Activated CD4-positive, alpha-beta memory T cell treated with anti-CD3 and anti-CD28 coated beads for 36 hours (primary cell): ENCODE data around the gene G0S2. TPM values are rescaled to one million over a fixed set of nuclear protein-coding genes. Genes with fewer than 3 reads are reported as not detected.

Experiments used
- CTCF ChIA-PET: fragments of 350-600 bp; sonication (Branson Sonifier 250); formaldehyde crosslinking; loops from one replicate; lab custom pipeline; 2021; ENCODE audit warnings: antibody characterized with exemption, inconsistent platforms; lab: Charles Lee
- POLR2A ChIA-PET: fragments of 350-600 bp; sonication (Branson Sonifier 250); formaldehyde crosslinking; loops from one replicate; lab custom pipeline; 2021; ENCODE audit warnings: antibody characterized with exemption; lab: Charles Lee
- DNase-seq: peaks from one replicate; pipeline ENCODE4 v3.0.0-alpha.2; 2020
- H3K27ac Mint-ChIP-seq: one replicate; pipeline ENCODE4 v1.8.0; 2021; ENCODE audit warnings: mixed read lengths
- H3K27me3 Mint-ChIP-seq: one replicate; pipeline ENCODE4 v1.8.0; 2021; ENCODE audit warnings: mixed read lengths
- H3K36me3 Mint-ChIP-seq: one replicate; pipeline ENCODE4 v1.8.0; 2021; ENCODE audit warnings: mixed read lengths
- H3K4me1 Mint-ChIP-seq: one replicate; pipeline ENCODE4 v1.8.0; 2021; ENCODE audit warnings: low read depth, mixed read lengths
- H3K4me3 Mint-ChIP-seq: one replicate; pipeline ENCODE4 v1.8.0; 2021; ENCODE audit warnings: mild to moderate bottlenecking, mixed read lengths
- H3K9me3 Mint-ChIP-seq: one replicate; pipeline ENCODE4 v1.8.0; 2021; ENCODE audit warnings: mixed read lengths
- intact Hi-C: fragments of 100-400 bp; cut with micrococcal nuclease; formaldehyde crosslinking; loops from one replicate; pipeline ENCODE4 v1.15.1; 2023
- total RNA-seq, 2 experiments: library from RNA; stranded (reverse); gene quantifications; one replicate each; pipeline ENCODE4 v1.2.3, GENCODE V29; 2021

Gene G0S2
- total RNA-seq: 10 to 100 TPM; 92.7 to 93.1 TPM

- DNase-seq: peak; percentile 66
- H3K9me3 Mint-ChIP-seq: no peaks in the 10 kb centered on the region
- POLR2A ChIA-PET: interaction anchor here (0.7 to 1.5 kb wide), 6 partner anchors 20 to 78 kb away, joined by 3 to 6 read pairs (median 3); partner anchors contain the start of gene HSD11B1
- peak within 1 kb of the TSS; percentile 68 for H3K27ac Mint-ChIP-seq
- H3K4me3 Mint-ChIP-seq: peak within 1 kb of the TSS; percentile 76
- CTCF ChIA-PET: interaction anchor here (0.8 to 3.7 kb wide), 10 partner anchors 9 to 108 kb away, joined by 3 to 15 read pairs (median 5); no protein-coding TSS in a partner anchor
- intact Hi-C loops: no loop called here
- peaks cover 68% of the 10 kb centered on the region for H3K4me1 Mint-ChIP-seq
- peaks cover 7% of the 10 kb centered on the region for H3K36me3 Mint-ChIP-seq
- peaks cover 22% of the 10 kb centered on the region for H3K27me3 Mint-ChIP-seq
Measured at GRCh38 chr1:209674957-209675564, at the start of gene G0S2. G0S2 (plus strand) TSS chr1:209675412; CDS start chr1:209675685, 273 bp downstream.

- Mint-ChIP-seq H3K27me3 (no peaks in the 10 kb centered on the region), H3K9me3 (no peaks in the 10 kb centered on the region), H3K27ac (no peak overlapping the region), H3K36me3 (no peaks in the 10 kb centered on the region), H3K4me3 (no peak overlapping the region), H3K4me1 (peaks cover 14% of the 10 kb centered on the region)
- ChIA-PET CTCF (interaction anchor here (1.1 kb wide), 1 partner anchor 56 kb away, joined by 5 read pairs; no protein-coding TSS in a partner anchor), POLR2A (no interaction called here)
- no peak for DNase-seq
- intact Hi-C loops: loop anchor here (5.0 kb wide), 1 partner anchor 34 kb away; no protein-coding TSS in a partner anchor
Measured at GRCh38 chr1:209625791-209626285, 49.4 kb upstream of the G0S2 start.

- Mint-ChIP-seq H3K9me3 (no peaks in the 10 kb centered on the region), H3K27ac (no peak overlapping the region), H3K4me1 (peaks cover 14% of the 10 kb centered on the region), H3K36me3 (no peaks in the 10 kb centered on the region), H3K27me3 (no peaks in the 10 kb centered on the region), H3K4me3 (no peak overlapping the region)
- no peak for DNase-seq
- intact Hi-C loops: loop anchor here (1.0 to 5.0 kb wide), 4 partner anchors 34 to 121 kb away; no protein-coding TSS in a partner anchor
- ChIA-PET POLR2A (no interaction called here), CTCF (interaction anchor here (0.8 to 5.0 kb wide), 15 partner anchors 15 to 102 kb away, joined by 3 to 35 read pairs (median 8); partner anchors contain the start of gene CAMK1G)
Measured at GRCh38 chr1:209626346-209627026, 48.7 kb upstream of the G0S2 start.

- CTCF ChIA-PET: interaction anchor here (0.5 to 5.0 kb wide), 30 partner anchors 8 to 154 kb away, joined by 3 to 35 read pairs (median 5); partner anchors contain the start of genes CAMK1G and HSD11B1
- peaks cover 14% of the 10 kb centered on the region for H3K4me1 Mint-ChIP-seq
- DNase-seq: no peak
- H3K27ac Mint-ChIP-seq: no peak overlapping the region
- no peaks in the 10 kb centered on the region for H3K27me3 Mint-ChIP-seq
- no peak overlapping the region for H3K4me3 Mint-ChIP-seq
- H3K9me3 Mint-ChIP-seq: no peaks in the 10 kb centered on the region
- POLR2A ChIA-PET: no interaction called here
- no peaks in the 10 kb centered on the region for H3K36me3 Mint-ChIP-seq
- intact Hi-C loops: loop anchor here (1.0 to 5.0 kb wide), 4 partner anchors 35 to 120 kb away; no protein-coding TSS in a partner anchor
Measured at GRCh38 chr1:209627027-209627731, 48.0 kb upstream of the G0S2 start.

GRCh38 chr1:209627732-209628196 is 47.4 kb upstream of the G0S2 start:
- Mint-ChIP-seq H3K4me1 (peaks cover 14% of the 10 kb centered on the region), H3K4me3 (no peak overlapping the region), H3K36me3 (no peaks in the 10 kb centered on the region), H3K27me3 (no peaks in the 10 kb centered on the region), H3K27ac (no peak overlapping the region), H3K9me3 (no peaks in the 10 kb centered on the region)
- intact Hi-C loops: loop anchor here (1.0 to 5.0 kb wide), 6 partner anchors 21 to 120 kb away; no protein-coding TSS in a partner anchor
- peak; percentile 88 for DNase-seq
- POLR2A ChIA-PET: no interaction called here
- CTCF ChIA-PET: interaction anchor here (0.5 to 5.0 kb wide), 31 partner anchors 9 to 154 kb away, joined by 3 to 35 read pairs (median 5); partner anchors contain the start of genes CAMK1G and HSD11B1

- ChIA-PET CTCF (interaction anchor here (0.8 to 5.0 kb wide), 11 partner anchors 10 to 120 kb away, joined by 3 to 35 read pairs (median 5); no protein-coding TSS in a partner anchor), POLR2A (no interaction called here)
- H3K4me1 Mint-ChIP-seq: peaks cover 14% of the 10 kb centered on the region
- intact Hi-C loops: loop anchor here (2.0 to 5.0 kb wide), 3 partner anchors 22 to 36 kb away; no protein-coding TSS in a partner anchor
- no peak overlapping the region for H3K27ac Mint-ChIP-seq
- H3K4me3 Mint-ChIP-seq: no peak overlapping the region
- peak; percentile 49 for DNase-seq
- no peaks in the 10 kb centered on the region for H3K27me3 Mint-ChIP-seq
- H3K36me3 Mint-ChIP-seq: no peaks in the 10 kb centered on the region
- no peaks in the 10 kb centered on the region for H3K9me3 Mint-ChIP-seq
Measured at GRCh38 chr1:209628618-209629299, 46.5 kb upstream of the G0S2 start.

- POLR2A ChIA-PET: no interaction called here
- no peak overlapping the region for H3K27ac Mint-ChIP-seq
- intact Hi-C loops: loop anchor here (2.0 to 5.0 kb wide), 3 partner anchors 21 to 38 kb away; no protein-coding TSS in a partner anchor
Measured at GRCh38 chr1:209629621-209630382, 45.4 kb upstream of the G0S2 start.

GRCh38 chr1:209630383-209631225 is 44.6 kb upstream of the G0S2 start:
- CTCF ChIA-PET: interaction anchor here (1.0 to 5.0 kb wide), 6 partner anchors 12 to 118 kb away, joined by 3 to 35 read pairs (median 6); no protein-coding TSS in a partner anchor
- Mint-ChIP-seq H3K4me1 (peaks cover 16% of the 10 kb centered on the region), H3K4me3 (no peak overlapping the region), H3K36me3 (no peaks in the 10 kb centered on the region), H3K27ac (no peak overlapping the region), H3K27me3 (no peaks in the 10 kb centered on the region), H3K9me3 (no peaks in the 10 kb centered on the region)
- POLR2A ChIA-PET: no interaction called here
- DNase-seq: no peak
- intact Hi-C loops: no loop called here

More at GRCh38 chr1:209629621-209630382, 45.4 kb upstream of the G0S2 start:
- Mint-ChIP-seq H3K4me1 (peaks cover 15% of the 10 kb centered on the region), H3K36me3 (no peaks in the 10 kb centered on the region), H3K27me3 (no peaks in the 10 kb centered on the region), H3K4me3 (no peak overlapping the region), H3K9me3 (no peaks in the 10 kb centered on the region)
- CTCF ChIA-PET: interaction anchor here (0.8 to 5.0 kb wide), 7 partner anchors 27 to 119 kb away, joined by 3 to 35 read pairs (median 3); no protein-coding TSS in a partner anchor
- DNase-seq: no peak

GRCh38 chr1:209633335-209633997 is 41.7 kb upstream of the G0S2 start:
- Mint-ChIP-seq H3K4me1 (peaks cover 12% of the 10 kb centered on the region), H3K27me3 (no peaks in the 10 kb centered on the region), H3K4me3 (no peak overlapping the region), H3K36me3 (no peaks in the 10 kb centered on the region), H3K9me3 (no peaks in the 10 kb centered on the region), H3K27ac (no peak overlapping the region)
- CTCF ChIA-PET: interaction anchor here (0.8 to 2.0 kb wide), 3 partner anchors 53 to 67 kb away, joined by 3 to 5 read pairs (median 4); no protein-coding TSS in a partner anchor
- POLR2A ChIA-PET: no interaction called here
- intact Hi-C loops: no loop called here
- DNase-seq: no peak
